ENCODE data around the gene NELFE. TPM values are rescaled to one million over a fixed set of nuclear protein-coding genes. Genes with fewer than 3 reads are reported as not detected.
A peak's percentile ranks its signal among the peaks of the same experiment; 100 is the strongest.

NELFE gene
- total RNA-seq, 4 donors from 2014 or later = 79.3 to 81.7 (median 81.1) TPM

DNA sequence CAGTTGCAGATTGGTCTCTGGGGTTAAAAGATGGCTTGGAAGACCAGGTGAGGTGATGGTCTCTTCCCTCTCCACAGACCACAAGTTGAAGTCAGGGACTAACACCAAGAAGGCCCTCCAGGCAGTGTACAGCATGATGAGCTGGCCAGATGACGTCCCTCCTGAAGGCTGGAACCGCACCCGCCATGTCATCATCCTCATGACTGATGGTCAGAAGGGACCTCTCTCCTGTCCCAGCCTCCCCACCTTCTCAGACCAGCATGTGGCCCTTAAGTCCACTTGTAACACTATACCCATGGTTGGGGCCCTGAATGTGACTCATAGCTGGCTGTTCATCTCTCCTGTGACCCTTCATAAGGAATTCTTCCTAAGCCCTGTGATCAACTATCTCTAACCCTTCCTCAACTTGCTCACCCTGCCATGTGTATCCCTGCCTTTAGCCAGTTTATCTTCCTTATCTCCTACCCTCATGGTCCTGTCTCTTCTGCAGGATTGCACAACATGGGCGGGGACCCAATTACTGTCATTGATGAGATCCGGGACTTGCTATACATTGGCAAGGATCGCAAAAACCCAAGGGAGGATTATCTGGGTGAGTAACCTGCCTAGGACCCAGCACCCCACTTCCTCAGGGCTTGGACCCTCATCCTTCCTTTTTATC, 9.9 kb downstream of the NELFE start:
- no peaks in the 10 kb centered on the region for H3K9me3 ChIP-seq
- H3K36me3 ChIP-seq = peaks cover 10 to 38% (median 29%) of the 10 kb centered on the region in 4 donors
- intact Hi-C loops (cut with DNase I) = no loop called here
- H3K27me3 ChIP-seq = no peaks in the 10 kb centered on the region
- peak overlapping the region in 1 of 4 donors; percentile 31 for H3K27ac ChIP-seq (replicated peaks in 1 of 4)
- peaks cover 0 to 35% (median 33%) of the 10 kb centered on the region in 4 donors for H3K4me1 ChIP-seq
- no peak overlapping the region for H3K4me3 ChIP-seq
- TF ChIP-seq, protein P1, sequence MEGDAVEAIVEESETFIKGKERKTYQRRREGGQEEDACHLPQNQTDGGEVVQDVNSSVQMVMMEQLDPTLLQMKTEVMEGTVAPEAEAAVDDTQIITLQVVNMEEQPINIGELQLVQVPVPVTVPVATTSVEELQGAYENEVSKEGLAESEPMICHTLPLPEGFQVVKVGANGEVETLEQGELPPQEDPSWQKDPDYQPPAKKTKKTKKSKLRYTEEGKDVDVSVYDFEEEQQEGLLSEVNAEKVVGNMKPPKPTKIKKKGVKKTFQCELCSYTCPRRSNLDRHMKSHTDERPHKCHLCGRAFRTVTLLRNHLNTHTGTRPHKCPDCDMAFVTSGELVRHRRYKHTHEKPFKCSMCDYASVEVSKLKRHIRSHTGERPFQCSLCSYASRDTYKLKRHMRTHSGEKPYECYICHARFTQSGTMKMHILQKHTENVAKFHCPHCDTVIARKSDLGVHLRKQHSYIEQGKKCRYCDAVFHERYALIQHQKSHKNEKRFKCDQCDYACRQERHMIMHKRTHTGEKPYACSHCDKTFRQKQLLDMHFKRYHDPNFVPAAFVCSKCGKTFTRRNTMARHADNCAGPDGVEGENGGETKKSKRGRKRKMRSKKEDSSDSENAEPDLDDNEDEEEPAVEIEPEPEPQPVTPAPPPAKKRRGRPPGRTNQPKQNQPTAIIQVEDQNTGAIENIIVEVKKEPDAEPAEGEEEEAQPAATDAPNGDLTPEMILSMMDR (IDR thresholded peaks at IDR 0.05) = no peak
- TF ChIP-seq POLR2A (IDR thresholded peaks at IDR 0.05; ENCODE audit: low read depth) (no peak), EP300 (IDR thresholded peaks at IDR 0.05) (no peak), POLR2AphosphoS5 (IDR thresholded peaks at IDR 0.05) (no peak)
- WGBS = 79% methylated on average over 3 of the region's 6 CpGs
- no peak for DNase-seq (ENCODE audit: extremely low spot score)

DNA sequence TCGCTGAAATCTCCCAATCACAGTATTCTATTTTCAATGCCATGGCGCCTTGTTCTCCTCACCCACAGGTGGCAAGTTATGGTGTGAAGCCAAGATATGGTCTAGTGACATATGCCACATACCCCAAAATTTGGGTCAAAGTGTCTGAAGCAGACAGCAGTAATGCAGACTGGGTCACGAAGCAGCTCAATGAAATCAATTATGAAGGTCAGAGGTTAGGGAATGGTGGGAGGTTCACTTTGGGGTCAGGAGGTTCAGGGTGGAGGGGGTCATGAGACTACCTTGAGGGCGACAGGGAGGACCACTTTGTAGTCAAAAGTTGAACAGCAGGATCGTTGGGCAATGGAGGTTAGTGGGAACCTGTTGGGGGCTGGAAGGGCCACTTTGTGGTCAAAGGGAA, 10.5 kb downstream of the NELFE start:
- H3K36me3 ChIP-seq = peaks cover 4 to 32% (median 23%) of the 10 kb centered on the region in 4 donors
- no peaks in the 10 kb centered on the region for H3K27me3 ChIP-seq
- intact Hi-C loops (cut with DNase I) = no loop called here
- WGBS = 78% methylated on average over 5 of the region's 5 CpGs
- no peak overlapping the region for H3K27ac ChIP-seq (replicated peaks in 1 of 4)
- TF ChIP-seq, protein P1 (IDR thresholded peaks at IDR 0.05) = no peak
- no peak for TF ChIP-seq POLR2AphosphoS5 (IDR thresholded peaks at IDR 0.05)
- no peak for TF ChIP-seq EP300 (IDR thresholded peaks at IDR 0.05)
- TF ChIP-seq POLR2A (IDR thresholded peaks at IDR 0.05; ENCODE audit: low read depth) = no peak
- H3K4me3 ChIP-seq = no peak overlapping the region
- no peaks in the 10 kb centered on the region for H3K9me3 ChIP-seq
- DNase-seq (ENCODE audit: extremely low spot score) = no peak
- peaks cover 0 to 35% (median 33%) of the 10 kb centered on the region in 4 donors for H3K4me1 ChIP-seq

DNA sequence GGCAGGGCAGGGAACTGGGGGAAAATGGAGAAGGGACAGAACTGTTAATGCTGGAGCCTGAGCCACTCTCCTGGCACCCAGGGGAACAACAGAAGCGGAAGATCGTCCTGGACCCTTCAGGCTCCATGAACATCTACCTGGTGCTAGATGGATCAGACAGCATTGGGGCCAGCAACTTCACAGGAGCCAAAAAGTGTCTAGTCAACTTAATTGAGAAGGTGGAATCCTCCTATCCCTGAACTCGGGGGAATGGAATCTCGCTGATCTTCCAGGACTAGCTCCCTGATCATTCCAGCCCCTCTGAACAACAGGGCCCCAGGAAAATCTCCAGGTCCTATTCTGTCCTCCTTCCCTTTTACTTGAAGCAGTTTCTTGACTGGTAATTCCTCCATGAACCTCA, 10.9 kb downstream of the NELFE start:
- TF ChIP-seq POLR2A (IDR thresholded peaks at IDR 0.05; ENCODE audit: low read depth) = no peak
- TF ChIP-seq POLR2AphosphoS5 (IDR thresholded peaks at IDR 0.05) = no peak
- no peak for TF ChIP-seq EP300 (IDR thresholded peaks at IDR 0.05)
- TF ChIP-seq, protein P1 (IDR thresholded peaks at IDR 0.05) = no peak
- no peaks in the 10 kb centered on the region for H3K9me3 ChIP-seq
- WGBS = 94% methylated on average over 4 of the region's 4 CpGs
- intact Hi-C loops (cut with DNase I) = no loop called here
- DNase-seq (ENCODE audit: extremely low spot score) = no peak
- H3K4me1 ChIP-seq = peaks cover 0 to 34% (median 33%) of the 10 kb centered on the region in 4 donors
- peaks cover 3 to 28% (median 19%) of the 10 kb centered on the region in 4 donors for H3K36me3 ChIP-seq
- no peak overlapping the region for H3K4me3 ChIP-seq
- H3K27ac ChIP-seq (replicated peaks in 1 of 4) = no peak overlapping the region
- no peaks in the 10 kb centered on the region for H3K27me3 ChIP-seq

DNA sequence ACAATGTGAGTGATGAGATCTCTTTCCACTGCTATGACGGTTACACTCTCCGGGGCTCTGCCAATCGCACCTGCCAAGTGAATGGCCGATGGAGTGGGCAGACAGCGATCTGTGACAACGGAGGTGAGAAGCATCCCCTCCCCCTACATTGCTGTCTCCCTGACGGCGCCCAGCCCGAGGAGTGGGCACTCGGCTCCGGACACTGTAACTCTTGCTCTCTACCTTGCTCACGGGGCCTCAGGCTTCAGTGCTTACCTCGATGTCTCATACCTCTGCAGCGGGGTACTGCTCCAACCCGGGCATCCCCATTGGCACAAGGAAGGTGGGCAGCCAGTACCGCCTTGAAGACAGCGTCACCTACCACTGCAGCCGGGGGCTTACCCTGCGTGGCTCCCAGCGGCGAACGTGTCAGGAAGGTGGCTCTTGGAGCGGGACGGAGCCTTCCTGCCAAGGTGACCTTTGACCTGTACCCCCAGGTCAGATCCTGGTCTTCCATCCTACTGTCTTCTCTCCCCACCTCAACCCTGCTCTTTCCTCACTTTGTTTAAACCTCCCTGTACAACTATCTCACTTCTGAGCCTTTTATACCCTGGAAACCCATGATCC, 11.6 kb downstream of the NELFE start:
- H3K4me3 ChIP-seq = no peak overlapping the region
- DNase-seq (ENCODE audit: extremely low spot score) = no peak
- peaks cover 3 to 21% (median 14%) of the 10 kb centered on the region in 4 donors for H3K36me3 ChIP-seq
- no peaks in the 10 kb centered on the region for H3K27me3 ChIP-seq
- WGBS = 84% methylated on average over 22 of the region's 24 CpGs
- peaks cover 0 to 29% (median 27%) of the 10 kb centered on the region in 4 donors for H3K4me1 ChIP-seq
- no peak for TF ChIP-seq POLR2A (IDR thresholded peaks at IDR 0.05; ENCODE audit: low read depth)
- TF ChIP-seq, protein P1 (IDR thresholded peaks at IDR 0.05) = no peak
- TF ChIP-seq POLR2AphosphoS5 (IDR thresholded peaks at IDR 0.05) = no peak
- no peak for TF ChIP-seq EP300 (IDR thresholded peaks at IDR 0.05)
- no peaks in the 10 kb centered on the region for H3K9me3 ChIP-seq
- peak overlapping the region in 1 of 4 donors; percentile 86 for H3K27ac ChIP-seq (replicated peaks in 1 of 4)
- intact Hi-C loops (cut with DNase I) = no loop called here

Measured in esophagus muscularis mucosa (tissue), 4 donors.